ENCODE data around the gene PLXNA4.
"Not testable (repeated sequence)": the region's sequence is repeated elsewhere in the genome, so short reads cannot be mapped to it uniquely, and the experiment has no call there.

Gene PLXNA4

GRCh38 chr7:132182992-132183391, 393.3 kb downstream of the PLXNA4 start:
- TF ChIP-seq, protein P1, sequence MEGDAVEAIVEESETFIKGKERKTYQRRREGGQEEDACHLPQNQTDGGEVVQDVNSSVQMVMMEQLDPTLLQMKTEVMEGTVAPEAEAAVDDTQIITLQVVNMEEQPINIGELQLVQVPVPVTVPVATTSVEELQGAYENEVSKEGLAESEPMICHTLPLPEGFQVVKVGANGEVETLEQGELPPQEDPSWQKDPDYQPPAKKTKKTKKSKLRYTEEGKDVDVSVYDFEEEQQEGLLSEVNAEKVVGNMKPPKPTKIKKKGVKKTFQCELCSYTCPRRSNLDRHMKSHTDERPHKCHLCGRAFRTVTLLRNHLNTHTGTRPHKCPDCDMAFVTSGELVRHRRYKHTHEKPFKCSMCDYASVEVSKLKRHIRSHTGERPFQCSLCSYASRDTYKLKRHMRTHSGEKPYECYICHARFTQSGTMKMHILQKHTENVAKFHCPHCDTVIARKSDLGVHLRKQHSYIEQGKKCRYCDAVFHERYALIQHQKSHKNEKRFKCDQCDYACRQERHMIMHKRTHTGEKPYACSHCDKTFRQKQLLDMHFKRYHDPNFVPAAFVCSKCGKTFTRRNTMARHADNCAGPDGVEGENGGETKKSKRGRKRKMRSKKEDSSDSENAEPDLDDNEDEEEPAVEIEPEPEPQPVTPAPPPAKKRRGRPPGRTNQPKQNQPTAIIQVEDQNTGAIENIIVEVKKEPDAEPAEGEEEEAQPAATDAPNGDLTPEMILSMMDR (IDR thresholded peaks at IDR 0.05; ENCODE audit: low read depth, low read length), result no peak

DNA sequence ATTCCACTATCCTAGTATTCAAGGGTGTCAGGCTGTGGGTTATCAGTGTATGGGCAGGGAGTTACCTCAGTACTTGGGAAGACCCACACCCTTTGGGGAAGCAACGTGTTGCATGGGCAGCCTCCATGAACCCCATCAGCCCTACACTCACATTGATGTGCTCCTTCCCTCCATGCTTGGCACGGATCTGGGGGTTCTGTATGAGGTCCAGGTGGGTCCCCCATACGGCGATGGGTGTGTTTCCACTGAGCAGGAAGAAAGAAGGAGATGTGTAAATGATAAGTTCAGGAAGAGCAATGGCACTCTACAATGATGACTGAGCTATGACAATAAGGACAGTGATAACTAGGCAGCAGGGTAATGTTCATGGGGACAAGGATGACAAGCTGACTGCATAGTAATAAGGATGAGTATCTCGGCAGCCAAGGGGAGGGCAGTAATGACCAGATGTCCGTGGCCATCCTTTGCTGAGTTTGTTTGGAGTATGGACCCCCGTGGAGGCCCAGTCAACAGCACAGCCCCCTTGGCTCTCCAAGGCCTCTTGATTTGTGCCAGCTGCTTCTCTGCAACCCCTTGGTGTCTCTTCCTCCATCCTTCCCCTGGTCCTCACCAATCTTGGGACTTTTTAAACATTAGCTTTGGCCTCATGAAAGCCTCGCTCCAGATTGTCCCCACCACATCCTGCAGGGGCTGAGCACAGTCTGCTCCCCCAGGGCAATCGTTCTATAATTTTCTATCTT, 394.2 kb downstream of the PLXNA4 start:
- TF ChIP-seq, protein P1 (IDR thresholded peaks at IDR 0.05; ENCODE audit: low read depth, low read length), result no peak
- DNase-seq (ENCODE audit: low read depth, low spot score), result no peak
- H3K4me3 ChIP-seq (ENCODE audit: low read depth, low read length), result no peak overlapping the region
- in situ Hi-C loops (cut with HindIII; ENCODE audit: low sequenced_read_pairs), result no loop called here

More at GRCh38 chr7:132182992-132183391, 393.3 kb downstream of the PLXNA4 start:
- in situ Hi-C loops (cut with HindIII; ENCODE audit: low sequenced_read_pairs), result no loop called here
- H3K4me3 ChIP-seq (ENCODE audit: low read depth, low read length), result no peak overlapping the region
- no peak for DNase-seq (ENCODE audit: low read depth, low spot score)

GRCh38 chr7:132181371-132181770, 394.9 kb downstream of the PLXNA4 start:
- DNase-seq (ENCODE audit: low read depth, low spot score), result no peak
- in situ Hi-C loops (cut with HindIII; ENCODE audit: low sequenced_read_pairs), result no loop called here
- H3K4me3 ChIP-seq (ENCODE audit: low read depth, low read length), result no peak overlapping the region
- TF ChIP-seq, protein P1 (IDR thresholded peaks at IDR 0.05; ENCODE audit: low read depth, low read length), result no peak

GRCh38 chr7:132180481-132180880, 395.8 kb downstream of the PLXNA4 start:
- no peak for DNase-seq (ENCODE audit: low read depth, low spot score)
- in situ Hi-C loops (cut with HindIII; ENCODE audit: low sequenced_read_pairs), result no loop called here
- no peak overlapping the region for H3K4me3 ChIP-seq (ENCODE audit: low read depth, low read length)
- TF ChIP-seq, protein P1 (IDR thresholded peaks at IDR 0.05; ENCODE audit: low read depth, low read length), result no peak

DNA sequence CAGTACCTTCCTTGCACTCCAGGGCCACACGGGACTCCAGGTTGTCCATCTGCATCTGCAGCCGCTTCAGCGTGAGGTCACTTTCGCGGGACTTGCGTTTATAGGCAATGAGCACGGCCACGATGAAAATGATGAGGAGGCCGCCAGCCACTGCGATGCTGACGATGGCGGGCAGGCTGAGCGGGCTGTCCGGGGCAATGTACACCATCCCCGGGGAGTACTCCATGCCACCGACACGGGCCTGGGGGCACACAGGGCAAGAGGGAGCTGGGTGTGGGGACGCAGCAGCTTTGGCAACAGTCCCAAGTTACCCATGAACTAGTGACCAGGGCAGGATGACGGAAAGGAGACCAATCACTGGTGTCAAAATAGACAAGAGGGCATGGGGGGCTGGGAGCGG, 396.6 kb downstream of the PLXNA4 start:
- H3K4me3 ChIP-seq (ENCODE audit: low read depth, low read length), result no peak overlapping the region
- DNase-seq (ENCODE audit: low read depth, low spot score), result no peak
- TF ChIP-seq, protein P1 (IDR thresholded peaks at IDR 0.05; ENCODE audit: low read depth, low read length), result no peak
- in situ Hi-C loops (cut with HindIII; ENCODE audit: low sequenced_read_pairs), result no loop called here

DNA sequence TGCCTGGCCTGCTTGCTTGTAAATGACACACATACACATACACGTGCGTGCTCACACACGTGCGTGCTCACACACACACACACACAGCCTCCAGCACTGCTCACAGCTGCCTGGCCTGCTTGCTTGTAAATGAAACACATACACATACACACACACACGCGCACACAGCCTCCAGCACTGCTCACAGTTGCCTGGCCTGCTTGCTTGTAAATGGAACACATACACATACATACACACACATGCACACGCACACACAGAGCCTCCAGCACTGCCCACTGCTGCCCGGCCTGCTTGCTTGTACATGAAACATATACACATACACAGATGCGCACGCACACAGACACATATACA, 397.2 kb downstream of the PLXNA4 start:
- in situ Hi-C loops (cut with HindIII; ENCODE audit: low sequenced_read_pairs), result no loop called here
- H3K4me3 ChIP-seq (ENCODE audit: low read depth, low read length), result no peak overlapping the region
- DNase-seq (ENCODE audit: low read depth, low spot score), result no peak

DNA sequence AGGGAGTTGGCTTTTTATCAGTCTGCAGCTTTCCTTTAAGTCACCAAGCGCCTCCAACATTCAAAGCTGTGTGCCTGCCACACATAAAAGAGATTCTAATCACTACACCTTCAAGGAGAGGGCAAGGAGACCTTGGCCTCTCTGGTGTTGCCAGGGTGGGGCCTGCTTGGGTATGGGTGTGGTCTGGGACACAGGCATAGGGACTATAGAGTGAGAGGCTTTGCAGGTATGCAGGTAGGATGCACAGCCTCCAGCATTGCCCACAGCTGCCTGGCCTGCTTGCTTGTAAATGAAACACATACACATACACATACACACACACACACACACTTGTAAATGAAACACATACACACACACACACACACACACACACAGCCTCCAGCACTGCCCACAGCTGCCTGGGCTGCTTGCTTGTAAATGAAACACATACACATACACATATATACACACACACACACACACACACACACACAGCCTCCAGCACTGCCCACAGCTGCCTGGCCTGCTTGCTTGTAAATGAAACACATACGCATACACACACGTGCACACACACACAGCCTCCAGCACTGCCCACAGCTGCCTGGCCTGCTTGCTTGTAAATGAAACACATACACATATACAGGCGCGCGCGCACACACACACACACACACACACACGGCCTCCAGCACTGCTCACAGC, 397.7 kb downstream of the PLXNA4 start:
- in situ Hi-C loops (cut with HindIII; ENCODE audit: low sequenced_read_pairs), result not testable (repeated sequence)

More for the DNA sequence above, 397.2 kb downstream of the PLXNA4 start:
- TF ChIP-seq, protein P1 (IDR thresholded peaks at IDR 0.05; ENCODE audit: low read depth, low read length), result no peak

More for the DNA sequence above, 397.7 kb downstream of the PLXNA4 start:
- DNase-seq (ENCODE audit: low read depth, low spot score); H3K4me3 ChIP-seq (ENCODE audit: low read depth, low read length): not testable (repeated sequence)

Data from astrocyte of the spinal cord (primary cell).